Endodermal cell (in vitro differentiated cells): ENCODE measurements around the gene ARFGEF3. TPM values are rescaled to one million over a fixed set of nuclear protein-coding genes. Genes with fewer than 3 reads are reported as not detected.

ENCODE experiments used
- DNase-seq: peaks from one replicate; pipeline ENCODE4 v3.0.0-alpha.2; 2017
- H3K27ac ChIP-seq: 2 replicates; pipeline ENCODE4 v1.5.1; 2013; ENCODE audit warnings: mild to moderate bottlenecking, low read depth, low read length, moderate library complexity
- H3K27me3 ChIP-seq: 2 replicates; pipeline ENCODE4 v1.6.1; 2013; ENCODE audit warnings: mild to moderate bottlenecking, low read length, moderate library complexity; ENCODE audit not compliant: insufficient read depth, control insufficient read depth, poor library complexity, severe bottlenecking
- H3K36me3 ChIP-seq: 2 replicates; pipeline ENCODE4 v1.7.0; 2013; ENCODE audit warnings: mild to moderate bottlenecking, low read length, moderate library complexity; ENCODE audit not compliant: control insufficient read depth, insufficient read depth
- H3K4me1 ChIP-seq: one replicate; pipeline ENCODE4 v1.7.0; 2013; ENCODE audit warnings: low read length; ENCODE audit not compliant: control insufficient read depth, insufficient read depth
- H3K4me3 ChIP-seq: 2 replicates; pipeline ENCODE4 v1.5.1; 2013; ENCODE audit warnings: mild to moderate bottlenecking, low read length, moderate library complexity
- H3K9ac ChIP-seq: 2 replicates; pipeline ENCODE4 v1.6.1; 2013; ENCODE audit warnings: mild to moderate bottlenecking, low read length, moderate library complexity; ENCODE audit not compliant: poor library complexity, severe bottlenecking; ENCODE audit errors: extremely low read depth
- H3K9me3 ChIP-seq: 2 replicates; pipeline ENCODE4 v1.6.1; 2013; ENCODE audit warnings: mild to moderate bottlenecking, low read length, moderate library complexity; ENCODE audit not compliant: control insufficient read depth
- H3K27ac Mint-ChIP-seq: 2 replicates; pipeline ENCODE4 v1.8.0; 2020; ENCODE audit warnings: mixed read lengths
- H3K27me3 Mint-ChIP-seq: 2 replicates; pipeline ENCODE4 v1.8.0; 2021; ENCODE audit warnings: mild to moderate bottlenecking, mixed read lengths; ENCODE audit not compliant: insufficient read depth
- H3K36me3 Mint-ChIP-seq: 2 replicates; pipeline ENCODE4 v1.8.0; 2020; ENCODE audit warnings: low read depth, mixed read lengths
- H3K4me1 Mint-ChIP-seq: 2 replicates; pipeline ENCODE4 v1.8.0; 2020; ENCODE audit warnings: mixed read lengths
- H3K4me3 Mint-ChIP-seq: 2 replicates; pipeline ENCODE4 v1.8.0; 2020; ENCODE audit warnings: mild to moderate bottlenecking, moderate library complexity, mixed read lengths
- H3K9me3 Mint-ChIP-seq: 2 replicates; pipeline ENCODE4 v1.8.0; 2020; ENCODE audit warnings: mild to moderate bottlenecking, mixed read lengths
- CTCF ChIP-seq: fragments of 200-600 bp; sonication (generic); conservative IDR thresholded peaks from 2 replicates; pipeline ENCODE4 v1.5.0; 2021; ENCODE audit warnings: antibody characterized with exemption, mild to moderate bottlenecking
- WGBS, 2 experiments: methylation state at CpG; one replicate each; pipeline versions ENCODE4 v1.1.5 to v1.1.7; 2013; ENCODE audit warnings: missing lambda C conversion rate in 2 of 2, mixed read lengths in 1 of 2; ENCODE audit not compliant: insufficient coverage in 1 of 2, insufficient read length in 1 of 2; 5-methylcytosine and 5-hydroxymethylcytosine counted together
- total RNA-seq, 2 donors: library from RNA; stranded (reverse); fragmentation: NEBNext Ultra II Directional in 1 of 2; extraction: Animal tissue kit (Norgen Biotek cat#: 25700) in 1 of 2; gene quantifications; 2 replicates in 1 of 2; 3 replicates in 1 of 2; pipeline ENCODE4 v1.2.1, GENCODE V29; 2021

The ARFGEF3 gene
- total RNA-seq, 2 donors from 2014 or later, result 10.9 to 14.3 TPM

- Histone ChIP-seq H3K27ac (no peak overlapping the region), H3K36me3 (peaks cover 32% of the 10 kb centered on the region), H3K4me1 (peaks cover 3% of the 10 kb centered on the region), H3K27me3 (peaks cover 62% of the 10 kb centered on the region), H3K4me3 (no peak overlapping the region), H3K9me3 (no peaks in the 10 kb centered on the region), H3K9ac (no peak overlapping the region)
- H3K4me3 Mint-ChIP-seq, result no peak overlapping the region
- WGBS, 2 experiments, result 78 to 100% methylated on average over 2 to 4 of the region's 4 CpGs
- peaks cover 32% of the 10 kb centered on the region for H3K4me1 Mint-ChIP-seq
- TF ChIP-seq CTCF, result no peak
- no peak overlapping the region for H3K27ac Mint-ChIP-seq
- H3K27me3 Mint-ChIP-seq, result peaks cover 61% of the 10 kb centered on the region
- H3K36me3 Mint-ChIP-seq, result peaks cover 26% of the 10 kb centered on the region
- no peaks in the 10 kb centered on the region for H3K9me3 Mint-ChIP-seq
- no peak for DNase-seq
These were observed 138.7 kb downstream of the ARFGEF3 start for GRCh38 chr6:138300469-138300868.

GRCh38 chr6:138302554-138302953 is 140.8 kb downstream of the ARFGEF3 start:
- Histone ChIP-seq H3K27me3 (peaks cover 46% of the 10 kb centered on the region), H3K4me1 (peaks cover 3% of the 10 kb centered on the region), H3K36me3 (peaks cover 27% of the 10 kb centered on the region), H3K9me3 (no peaks in the 10 kb centered on the region), H3K9ac (no peak overlapping the region), H3K4me3 (no peak overlapping the region), H3K27ac (no peak overlapping the region)
- TF ChIP-seq CTCF, result no peak
- peaks cover 50% of the 10 kb centered on the region for H3K27me3 Mint-ChIP-seq
- no peak overlapping the region for H3K27ac Mint-ChIP-seq
- no peaks in the 10 kb centered on the region for H3K9me3 Mint-ChIP-seq
- H3K4me3 Mint-ChIP-seq, result no peak overlapping the region
- WGBS, 2 experiments, result 94% methylated on average over 2 of the region's 2 CpGs; no CpG with 5 or more reads in 1 of the 2 experiments
- peaks cover 19% of the 10 kb centered on the region for H3K36me3 Mint-ChIP-seq
- no peak for DNase-seq
- peaks cover 29% of the 10 kb centered on the region for H3K4me1 Mint-ChIP-seq

- Mint-ChIP-seq H3K4me1 (peaks cover 12% of the 10 kb centered on the region), H3K9me3 (no peaks in the 10 kb centered on the region), H3K4me3 (no peak overlapping the region), H3K36me3 (peaks cover 12% of the 10 kb centered on the region), H3K27me3 (peaks cover 17% of the 10 kb centered on the region), H3K27ac (no peak overlapping the region)
- Histone ChIP-seq H3K9me3 (no peaks in the 10 kb centered on the region), H3K36me3 (peaks cover 19% of the 10 kb centered on the region), H3K27me3 (peaks cover 9% of the 10 kb centered on the region), H3K27ac (no peak overlapping the region), H3K4me3 (no peak overlapping the region), H3K9ac (no peak overlapping the region), H3K4me1 (peaks cover 5% of the 10 kb centered on the region)
- TF ChIP-seq CTCF, result no peak
- WGBS, 2 experiments, result 80 to 91% methylated on average over 1 of the region's 1 CpG
- no peak for DNase-seq
These were observed 145.6 kb downstream of the ARFGEF3 start for GRCh38 chr6:138307352-138307751.
